ENCODE measurements around the gene CNTN5. TPM values are rescaled to one million over a fixed set of nuclear protein-coding genes. Genes with fewer than 3 reads are reported as not detected.

Gene CNTN5
- polyA plus RNA-seq, 2 donors, result not detected

DNA sequence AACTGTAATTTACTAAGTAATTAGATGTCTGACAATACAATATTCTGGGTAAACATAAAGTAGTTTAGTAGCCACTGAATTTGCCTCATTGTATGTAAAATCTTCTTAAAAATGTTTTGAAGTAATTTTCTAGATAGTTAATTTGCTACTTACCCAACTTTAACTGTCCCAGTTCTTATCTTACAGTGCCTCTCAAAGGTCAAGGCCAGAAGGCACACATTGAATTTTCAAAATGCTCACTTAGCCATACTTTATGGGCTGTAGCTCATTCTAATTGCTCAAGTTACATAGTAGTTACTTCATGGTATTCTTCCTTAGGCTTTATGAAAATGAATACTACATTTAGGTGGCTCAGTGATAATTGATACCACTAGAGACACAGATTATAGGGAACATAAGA is 666.6 kb downstream of the CNTN5 start:
- no peaks in the 10 kb centered on the region for H3K27me3 ChIP-seq (ENCODE audit: control insufficient read depth in 1 of 2, insufficient read depth in 2 of 2, low read length in 2 of 2)
- no peaks in the 10 kb centered on the region for H3K36me3 ChIP-seq (ENCODE audit: control insufficient read depth in 2 of 2, insufficient read depth in 2 of 2, low read length in 1 of 2)
- no peaks in the 10 kb centered on the region for H3K4me1 ChIP-seq (ENCODE audit: control insufficient read depth in 2 of 2, insufficient read depth in 2 of 2, low read length in 1 of 2)
- H3K27ac ChIP-seq (ENCODE audit: low read depth in 2 of 2, low read length in 1 of 2), result no peak overlapping the region
- no peak overlapping the region for H3K4me3 ChIP-seq (ENCODE audit: low read depth in 1 of 2, low read length in 2 of 2)
- no peaks in the 10 kb centered on the region for H3K9me3 ChIP-seq (ENCODE audit: control insufficient read depth in 2 of 2, insufficient read depth in 1 of 2, low read depth in 1 of 2, low read length in 1 of 2)

DNA sequence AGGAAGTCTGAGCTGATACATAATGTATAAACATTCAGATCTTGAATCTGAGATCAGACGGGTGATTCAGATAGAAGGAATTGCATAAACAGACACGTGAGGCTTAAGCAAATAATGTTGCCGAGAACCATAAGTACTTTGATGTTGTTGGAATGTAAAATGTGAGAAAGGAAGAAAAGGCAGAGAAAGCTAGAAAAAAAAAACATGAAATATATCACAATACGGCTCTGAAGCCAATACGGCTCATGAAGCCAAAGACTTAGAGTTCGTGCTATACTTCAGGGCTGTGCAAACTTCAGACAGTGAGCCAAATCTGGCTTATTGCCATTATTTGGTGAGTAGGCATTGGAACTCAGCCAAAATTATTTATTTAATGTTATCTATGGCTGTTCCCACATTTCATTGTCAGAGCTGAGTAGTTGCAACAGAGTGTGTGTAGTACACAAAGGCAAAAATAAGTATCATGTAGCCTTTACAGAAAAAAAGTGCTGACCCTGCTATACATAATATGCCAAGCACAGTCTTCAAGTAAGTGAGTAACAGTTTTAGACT is 673.3 kb downstream of the CNTN5 start:
- Histone ChIP-seq H3K27me3 (ENCODE audit: control insufficient read depth in 1 of 2, insufficient read depth in 2 of 2, low read length in 2 of 2) (no peaks in the 10 kb centered on the region), H3K4me3 (ENCODE audit: low read depth in 1 of 2, low read length in 2 of 2) (no peak overlapping the region), H3K27ac (ENCODE audit: low read depth in 2 of 2, low read length in 1 of 2) (no peak overlapping the region), H3K9me3 (ENCODE audit: control insufficient read depth in 2 of 2, insufficient read depth in 1 of 2, low read depth in 1 of 2, low read length in 1 of 2) (no peaks in the 10 kb centered on the region), H3K4me1 (ENCODE audit: control insufficient read depth in 2 of 2, insufficient read depth in 2 of 2, low read length in 1 of 2) (no peaks in the 10 kb centered on the region), H3K36me3 (ENCODE audit: control insufficient read depth in 2 of 2, insufficient read depth in 2 of 2, low read length in 1 of 2) (no peaks in the 10 kb centered on the region)
- WGBS, 2 donors, result 31 to 34% methylated on average over 6 of the region's 6 CpGs

DNA sequence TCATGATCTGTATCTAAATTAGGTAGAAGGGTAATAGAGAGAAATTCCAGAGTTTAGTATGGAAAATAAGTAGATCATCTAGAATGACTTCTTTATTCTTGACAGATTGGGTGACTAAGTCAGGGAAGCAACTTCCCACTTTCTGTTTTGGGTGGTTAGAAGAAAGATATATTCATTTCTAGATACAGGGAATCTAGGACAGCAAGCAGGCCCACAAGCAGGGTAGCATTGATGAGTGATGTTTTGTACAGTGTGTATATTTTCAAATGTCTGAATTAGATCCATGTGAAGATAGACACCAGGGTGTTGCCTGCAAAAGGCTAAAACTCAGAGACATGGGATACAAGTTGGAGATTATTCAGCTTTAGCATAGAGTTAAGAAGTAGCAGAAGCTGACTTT is 674.4 kb downstream of the CNTN5 start:
- H3K27ac ChIP-seq (ENCODE audit: low read depth in 2 of 2, low read length in 1 of 2), result no peak overlapping the region
- no peaks in the 10 kb centered on the region for H3K36me3 ChIP-seq (ENCODE audit: control insufficient read depth in 2 of 2, insufficient read depth in 2 of 2, low read length in 1 of 2)
- H3K27me3 ChIP-seq (ENCODE audit: control insufficient read depth in 1 of 2, insufficient read depth in 2 of 2, low read length in 2 of 2), result no peaks in the 10 kb centered on the region
- no peaks in the 10 kb centered on the region for H3K4me1 ChIP-seq (ENCODE audit: control insufficient read depth in 2 of 2, insufficient read depth in 2 of 2, low read length in 1 of 2)
- H3K4me3 ChIP-seq (ENCODE audit: low read depth in 1 of 2, low read length in 2 of 2), result no peak overlapping the region
- no peaks in the 10 kb centered on the region for H3K9me3 ChIP-seq (ENCODE audit: control insufficient read depth in 2 of 2, insufficient read depth in 1 of 2, low read depth in 1 of 2, low read length in 1 of 2)

DNA sequence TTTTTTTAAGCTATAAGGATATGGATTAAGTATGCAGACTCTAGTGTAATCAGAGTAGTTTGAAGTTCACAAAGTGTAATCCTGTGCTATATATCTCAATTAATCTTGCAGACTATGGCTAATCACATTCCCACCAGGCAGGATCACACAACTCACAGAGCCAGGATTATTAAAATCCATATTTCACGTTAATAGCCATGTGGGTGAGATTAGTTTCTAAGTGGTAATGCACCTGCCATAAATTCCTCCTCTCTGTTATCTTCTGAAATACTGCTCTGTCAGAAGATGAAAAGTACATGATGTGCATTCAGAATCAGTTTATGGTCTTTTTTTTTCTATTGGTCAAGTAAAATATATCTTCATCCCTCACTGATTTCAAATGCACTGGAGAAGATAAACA is 686.1 kb downstream of the CNTN5 start:
- H3K9me3 ChIP-seq (ENCODE audit: control insufficient read depth in 2 of 2, insufficient read depth in 1 of 2, low read depth in 1 of 2, low read length in 1 of 2), result no peaks in the 10 kb centered on the region
- H3K27ac ChIP-seq (ENCODE audit: low read depth in 2 of 2, low read length in 1 of 2), result no peak overlapping the region
- no peaks in the 10 kb centered on the region for H3K27me3 ChIP-seq (ENCODE audit: control insufficient read depth in 1 of 2, insufficient read depth in 2 of 2, low read length in 2 of 2)
- WGBS, 2 donors, result 54 to 57% methylated on average over 1 of the region's 1 CpG
- H3K36me3 ChIP-seq (ENCODE audit: control insufficient read depth in 2 of 2, insufficient read depth in 2 of 2, low read length in 1 of 2), result no peaks in the 10 kb centered on the region
- H3K4me1 ChIP-seq (ENCODE audit: control insufficient read depth in 2 of 2, insufficient read depth in 2 of 2, low read length in 1 of 2), result no peaks in the 10 kb centered on the region
- H3K4me3 ChIP-seq (ENCODE audit: low read depth in 1 of 2, low read length in 2 of 2), result no peak overlapping the region

DNA sequence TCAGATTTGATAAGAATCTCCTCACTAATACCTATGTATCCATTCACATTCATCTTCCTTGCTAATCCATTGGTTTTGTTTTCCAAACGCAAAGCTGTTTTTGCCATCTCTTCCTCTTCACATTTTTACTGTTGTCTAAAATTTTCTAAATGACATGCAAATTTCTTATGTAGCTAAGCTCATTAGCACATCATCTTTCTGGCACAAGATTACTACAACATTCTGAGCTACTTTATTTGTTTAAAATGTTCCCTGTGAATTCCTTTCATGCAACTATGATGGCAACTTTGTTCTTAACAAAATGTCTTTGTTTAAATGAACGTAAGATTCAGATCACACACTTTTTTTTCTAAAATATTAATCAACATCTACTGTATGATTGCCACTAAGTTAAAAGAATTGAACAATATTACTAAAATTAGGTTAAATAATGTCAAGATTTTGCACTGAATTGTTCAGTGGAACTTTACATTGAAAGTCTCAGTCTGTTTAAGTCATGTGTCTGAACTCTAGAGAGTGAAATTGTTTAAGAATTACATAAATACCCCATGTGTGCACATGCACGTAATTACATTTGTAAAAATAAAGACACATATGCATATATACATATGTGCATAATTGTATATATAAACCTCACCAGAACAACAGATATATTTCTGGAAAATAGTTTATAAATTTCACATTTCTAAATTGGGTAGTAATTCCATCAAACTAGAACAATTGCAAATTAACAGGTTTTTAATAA is 688.4 kb downstream of the CNTN5 start:
- Histone ChIP-seq H3K27me3 (ENCODE audit: control insufficient read depth in 1 of 2, insufficient read depth in 2 of 2, low read length in 2 of 2) (no peaks in the 10 kb centered on the region), H3K9me3 (ENCODE audit: control insufficient read depth in 2 of 2, insufficient read depth in 1 of 2, low read depth in 1 of 2, low read length in 1 of 2) (no peaks in the 10 kb centered on the region), H3K4me1 (ENCODE audit: control insufficient read depth in 2 of 2, insufficient read depth in 2 of 2, low read length in 1 of 2) (no peaks in the 10 kb centered on the region), H3K27ac (ENCODE audit: low read depth in 2 of 2, low read length in 1 of 2) (no peak overlapping the region), H3K4me3 (ENCODE audit: low read depth in 1 of 2, low read length in 2 of 2) (no peak overlapping the region), H3K36me3 (ENCODE audit: control insufficient read depth in 2 of 2, insufficient read depth in 2 of 2, low read length in 1 of 2) (no peaks in the 10 kb centered on the region)
- 57 to 60% methylated on average over 3 of the region's 3 CpGs for WGBS, 2 donors

DNA sequence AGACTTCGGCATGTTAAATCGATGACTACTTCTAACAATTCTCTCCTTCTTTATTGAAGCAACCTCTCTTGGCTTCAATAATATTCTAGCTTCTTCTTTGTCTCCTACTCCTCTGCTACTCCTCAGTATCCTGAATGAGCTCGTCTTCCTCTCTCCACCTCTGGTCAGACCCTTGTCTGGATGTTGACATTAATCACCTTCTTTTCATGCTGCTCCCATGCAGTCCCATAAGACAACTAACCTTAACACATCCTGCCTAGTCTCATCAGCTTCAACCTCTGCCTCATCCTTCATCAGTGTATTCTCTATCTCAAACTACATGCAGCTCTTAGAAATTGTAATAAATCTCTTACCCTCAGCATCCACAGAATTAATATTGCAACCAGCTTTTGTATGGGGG is 695.6 kb downstream of the CNTN5 start:
- WGBS, 2 donors, result 62 to 63% methylated on average over 3 of the region's 3 CpGs

DNA sequence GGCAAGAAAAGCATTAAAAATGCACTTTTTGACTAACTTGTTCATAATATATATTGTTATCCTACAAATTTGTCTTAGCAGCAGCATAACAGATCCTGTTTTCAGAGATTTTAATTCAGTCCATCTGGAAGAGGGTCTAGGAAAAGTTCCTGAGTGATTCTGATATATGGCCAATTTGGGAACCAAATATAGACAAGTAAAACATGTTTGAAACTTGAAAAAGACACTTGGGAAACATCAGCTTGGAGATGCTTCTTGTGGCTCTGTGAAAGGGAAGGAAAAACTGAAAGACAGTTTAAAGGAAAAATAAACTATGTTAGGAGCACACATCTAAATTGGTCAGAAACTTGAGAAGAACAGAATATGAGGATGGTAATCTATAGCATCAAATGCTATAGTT is 697.5 kb downstream of the CNTN5 start:
- Histone ChIP-seq H3K27ac (ENCODE audit: low read depth in 2 of 2, low read length in 1 of 2) (no peak overlapping the region), H3K36me3 (ENCODE audit: control insufficient read depth in 2 of 2, insufficient read depth in 2 of 2, low read length in 1 of 2) (no peaks in the 10 kb centered on the region), H3K4me1 (ENCODE audit: control insufficient read depth in 2 of 2, insufficient read depth in 2 of 2, low read length in 1 of 2) (no peaks in the 10 kb centered on the region), H3K4me3 (ENCODE audit: low read depth in 1 of 2, low read length in 2 of 2) (no peak overlapping the region), H3K27me3 (ENCODE audit: control insufficient read depth in 1 of 2, insufficient read depth in 2 of 2, low read length in 2 of 2) (no peaks in the 10 kb centered on the region), H3K9me3 (ENCODE audit: control insufficient read depth in 2 of 2, insufficient read depth in 1 of 2, low read depth in 1 of 2, low read length in 1 of 2) (no peaks in the 10 kb centered on the region)

More for the DNA sequence above, 695.6 kb downstream of the CNTN5 start:
- H3K27ac ChIP-seq (ENCODE audit: low read depth in 2 of 2, low read length in 1 of 2), result no peak overlapping the region
- no peaks in the 10 kb centered on the region for H3K4me1 ChIP-seq (ENCODE audit: control insufficient read depth in 2 of 2, insufficient read depth in 2 of 2, low read length in 1 of 2)
- no peaks in the 10 kb centered on the region for H3K36me3 ChIP-seq (ENCODE audit: control insufficient read depth in 2 of 2, insufficient read depth in 2 of 2, low read length in 1 of 2)
- H3K27me3 ChIP-seq (ENCODE audit: control insufficient read depth in 1 of 2, insufficient read depth in 2 of 2, low read length in 2 of 2), result no peaks in the 10 kb centered on the region
- no peak overlapping the region for H3K4me3 ChIP-seq (ENCODE audit: low read depth in 1 of 2, low read length in 2 of 2)
- no peaks in the 10 kb centered on the region for H3K9me3 ChIP-seq (ENCODE audit: control insufficient read depth in 2 of 2, insufficient read depth in 1 of 2, low read depth in 1 of 2, low read length in 1 of 2)

DNA sequence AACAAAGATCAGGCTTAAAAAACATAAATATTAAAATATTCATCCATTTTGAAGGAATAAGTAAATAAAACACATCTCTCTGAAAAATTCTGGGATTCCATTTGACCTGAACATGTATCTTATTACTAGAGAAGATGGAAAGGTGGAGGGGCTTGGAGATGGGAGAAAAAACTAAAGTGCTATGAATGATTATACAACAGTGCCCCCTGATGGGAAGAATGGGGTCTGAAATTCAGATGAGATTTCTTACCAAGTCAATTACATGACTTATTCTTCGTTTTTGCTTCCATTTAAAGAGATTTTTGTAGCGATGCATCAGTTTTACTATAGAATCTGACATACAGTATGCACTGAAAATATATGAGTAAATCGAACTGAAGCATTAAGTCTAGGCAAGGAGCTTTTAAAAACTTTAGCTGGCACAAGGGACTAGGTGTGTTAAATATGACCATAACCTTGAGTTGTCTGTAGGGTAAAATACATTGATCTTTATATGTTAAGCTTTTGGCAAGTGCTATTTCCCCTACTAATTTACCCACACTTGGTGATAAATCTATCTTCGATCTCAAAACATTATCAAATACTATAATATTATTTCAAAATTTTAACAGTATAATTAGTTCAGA is 718.8 kb downstream of the CNTN5 start:
- Histone ChIP-seq H3K4me3 (ENCODE audit: low read depth in 1 of 2, low read length in 2 of 2) (no peak overlapping the region), H3K36me3 (ENCODE audit: control insufficient read depth in 2 of 2, insufficient read depth in 2 of 2, low read length in 1 of 2) (no peaks in the 10 kb centered on the region), H3K9me3 (ENCODE audit: control insufficient read depth in 2 of 2, insufficient read depth in 1 of 2, low read depth in 1 of 2, low read length in 1 of 2) (no peaks in the 10 kb centered on the region), H3K4me1 (ENCODE audit: control insufficient read depth in 2 of 2, insufficient read depth in 2 of 2, low read length in 1 of 2) (no peaks in the 10 kb centered on the region), H3K27ac (ENCODE audit: low read depth in 2 of 2, low read length in 1 of 2) (no peak overlapping the region), H3K27me3 (ENCODE audit: control insufficient read depth in 1 of 2, insufficient read depth in 2 of 2, low read length in 2 of 2) (no peaks in the 10 kb centered on the region)
- 32 to 35% methylated on average over 4 of the region's 4 CpGs for WGBS, 2 donors

DNA sequence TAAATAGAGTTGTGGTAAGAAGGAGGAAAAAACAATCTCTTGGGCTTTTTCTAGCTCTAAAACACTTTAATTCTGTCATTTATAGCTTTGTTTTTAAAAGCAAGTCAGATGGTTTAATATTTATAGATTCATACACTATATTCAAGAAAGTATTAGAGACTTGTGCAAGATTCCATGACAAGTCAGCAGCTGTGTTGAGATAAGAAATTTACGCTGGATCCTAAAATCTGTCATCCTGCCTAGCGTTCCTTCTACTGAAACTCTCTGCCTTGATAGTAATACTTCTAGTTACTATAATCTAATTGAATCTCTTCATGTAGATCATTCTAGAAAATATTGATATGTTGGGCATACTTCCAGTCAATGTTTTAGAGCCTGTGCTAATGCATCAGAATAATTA is 721.8 kb downstream of the CNTN5 start:
- no peak overlapping the region for H3K27ac ChIP-seq (ENCODE audit: low read depth in 2 of 2, low read length in 1 of 2)
- no peak overlapping the region for H3K4me3 ChIP-seq (ENCODE audit: low read depth in 1 of 2, low read length in 2 of 2)
- no peaks in the 10 kb centered on the region for H3K27me3 ChIP-seq (ENCODE audit: control insufficient read depth in 1 of 2, insufficient read depth in 2 of 2, low read length in 2 of 2)
- no peaks in the 10 kb centered on the region for H3K36me3 ChIP-seq (ENCODE audit: control insufficient read depth in 2 of 2, insufficient read depth in 2 of 2, low read length in 1 of 2)
- no peaks in the 10 kb centered on the region for H3K4me1 ChIP-seq (ENCODE audit: control insufficient read depth in 2 of 2, insufficient read depth in 2 of 2, low read length in 1 of 2)
- 61 to 63% methylated on average over 2 of the region's 2 CpGs for WGBS, 2 donors
- no peaks in the 10 kb centered on the region for H3K9me3 ChIP-seq (ENCODE audit: control insufficient read depth in 2 of 2, insufficient read depth in 1 of 2, low read depth in 1 of 2, low read length in 1 of 2)

DNA sequence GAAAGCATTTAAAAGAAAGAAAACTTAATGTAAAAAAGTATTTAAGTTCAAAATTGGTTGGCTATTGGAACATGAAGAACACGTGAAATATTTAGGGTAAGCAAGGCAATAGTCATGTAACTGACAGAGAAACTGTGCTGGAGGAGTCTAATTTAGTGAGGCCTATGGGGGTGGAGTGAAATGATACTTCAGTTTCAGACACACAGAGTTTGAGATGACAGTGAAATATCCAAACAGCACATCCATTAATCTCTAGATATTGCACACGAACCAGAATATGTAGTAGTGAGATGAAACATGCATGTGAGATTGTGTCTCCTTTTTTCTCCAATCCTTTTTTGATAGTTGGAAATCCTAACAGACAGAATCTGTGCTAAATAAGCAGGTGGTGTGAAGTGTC is 739.0 kb downstream of the CNTN5 start:
- no peaks in the 10 kb centered on the region for H3K36me3 ChIP-seq (ENCODE audit: control insufficient read depth in 2 of 2, insufficient read depth in 2 of 2, low read length in 1 of 2)
- no peak overlapping the region for H3K27ac ChIP-seq (ENCODE audit: low read depth in 2 of 2, low read length in 1 of 2)
- whole genome bisulfite sequencing, 2 donors, result 58 to 60% methylated on average over 2 of the region's 2 CpGs
- no peaks in the 10 kb centered on the region for H3K4me1 ChIP-seq (ENCODE audit: control insufficient read depth in 2 of 2, insufficient read depth in 2 of 2, low read length in 1 of 2)
- no peaks in the 10 kb centered on the region for H3K27me3 ChIP-seq (ENCODE audit: control insufficient read depth in 1 of 2, insufficient read depth in 2 of 2, low read length in 2 of 2)
- H3K4me3 ChIP-seq (ENCODE audit: low read depth in 1 of 2, low read length in 2 of 2), result no peak overlapping the region
- no peaks in the 10 kb centered on the region for H3K9me3 ChIP-seq (ENCODE audit: control insufficient read depth in 2 of 2, insufficient read depth in 1 of 2, low read depth in 1 of 2, low read length in 1 of 2)
